Stimulated activated CD8-positive, alpha-beta memory T cell treated with anti-CD3 and anti-CD28 coated beads, Interleukin-15, amount 100 ng/mL, for 4 hours (primary cell): ENCODE results near the gene SLIT3.

ENCODE experiments used
- DNase-seq, 2 donors: peaks; one replicate each; pipeline ENCODE4 v3.0.0-alpha.2; 2020; ENCODE audit warnings: low read depth in 2 of 2

SLIT3 gene

GRCh38 chr5:168829922-168830417, 471.0 kb downstream of the SLIT3 start:
- no peak for DNase-seq

- no peak for DNase-seq
Measured at GRCh38 chr5:168829044-168829443, 471.9 kb downstream of the SLIT3 start.

DNA sequence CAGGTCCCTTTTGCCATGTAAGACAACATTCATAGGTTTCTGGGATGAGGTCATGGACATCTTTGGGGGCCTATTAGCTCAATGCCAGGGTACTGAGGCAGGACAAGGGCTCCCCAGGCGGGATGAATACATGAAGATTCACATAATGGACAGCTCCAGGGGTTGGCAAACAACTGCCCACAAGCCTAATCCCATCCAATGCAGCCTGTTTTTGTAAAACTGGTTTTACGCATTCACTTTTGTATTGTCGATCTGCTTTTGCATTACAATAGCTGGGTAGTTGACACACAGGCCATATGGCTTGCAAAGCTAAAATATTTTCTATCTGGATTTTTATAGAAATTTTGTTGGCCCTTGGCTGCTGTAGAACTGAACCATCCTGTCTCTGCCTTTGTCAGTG, 473.3 kb downstream of the SLIT3 start:
- no peak for DNase-seq

DNA sequence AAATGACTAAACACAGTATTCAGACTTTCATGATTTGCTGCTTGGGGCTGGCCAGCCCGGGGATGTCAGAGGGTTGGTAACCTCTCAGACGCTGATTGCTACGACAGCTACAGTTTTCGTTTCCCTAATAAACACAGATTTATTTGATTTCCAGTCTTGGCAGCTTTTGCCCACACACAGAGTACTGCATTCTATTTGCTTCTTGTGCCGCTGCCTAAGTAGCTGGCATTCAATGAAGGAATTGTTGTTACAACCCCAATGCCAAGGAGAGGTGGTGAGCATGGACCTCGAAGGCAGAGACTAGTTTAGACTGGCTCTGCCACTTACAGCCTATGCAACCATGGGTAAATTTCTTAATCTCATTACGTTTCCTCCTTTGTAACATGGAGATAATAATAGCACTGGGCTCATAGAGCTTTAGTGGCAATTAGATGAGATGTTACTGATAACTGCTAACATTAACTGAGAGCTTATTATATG, 474.7 kb downstream of the SLIT3 start:
- no peak for DNase-seq

GRCh38 chr5:168822745-168823281, 478.1 kb downstream of the SLIT3 start:
- DNase-seq, result no peak

DNA sequence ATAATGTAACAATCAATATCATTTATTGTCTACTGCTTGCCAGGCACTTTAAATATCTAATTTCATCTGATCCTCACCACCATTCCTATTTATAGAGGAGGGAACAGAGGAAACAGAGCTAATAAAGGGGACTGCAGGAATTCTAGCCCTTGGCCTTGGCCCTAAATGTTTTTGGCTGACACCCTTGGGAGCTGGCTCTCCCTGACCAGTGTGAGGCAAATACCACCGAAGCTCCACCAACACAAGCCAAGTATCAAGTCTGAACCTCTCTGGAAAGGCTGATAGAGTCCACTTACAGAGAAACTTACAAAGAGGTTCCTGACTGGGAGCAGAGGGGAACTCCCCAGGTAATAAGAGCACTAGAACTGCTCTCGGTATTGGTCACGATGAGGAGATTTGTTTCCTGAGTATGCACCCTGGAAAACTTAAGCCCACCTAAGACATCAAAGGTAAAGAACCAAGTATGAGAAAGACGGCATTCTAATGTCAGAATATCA, 478.6 kb downstream of the SLIT3 start:
- DNase-seq, result no peak

DNA sequence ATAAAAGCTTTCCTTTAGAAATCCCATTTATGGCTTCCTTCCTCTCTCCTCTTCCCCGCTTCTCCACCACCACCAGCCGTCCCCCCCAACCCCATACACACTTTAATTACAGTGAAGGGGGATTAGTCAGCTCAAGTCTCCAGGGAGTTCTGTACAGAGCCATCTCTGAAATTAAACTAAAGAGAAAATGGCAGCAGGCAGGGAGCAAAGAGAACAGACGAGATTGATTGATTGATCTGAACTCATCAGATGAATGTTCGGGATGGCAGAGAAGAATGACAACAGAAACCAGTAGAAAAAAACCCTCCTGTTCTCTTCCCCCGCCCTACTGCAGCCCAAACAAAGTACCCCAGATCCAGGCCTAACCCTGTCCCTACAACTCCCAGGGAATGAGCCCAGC, 480.1 kb downstream of the SLIT3 start:
- DNase-seq, result no peak

DNA sequence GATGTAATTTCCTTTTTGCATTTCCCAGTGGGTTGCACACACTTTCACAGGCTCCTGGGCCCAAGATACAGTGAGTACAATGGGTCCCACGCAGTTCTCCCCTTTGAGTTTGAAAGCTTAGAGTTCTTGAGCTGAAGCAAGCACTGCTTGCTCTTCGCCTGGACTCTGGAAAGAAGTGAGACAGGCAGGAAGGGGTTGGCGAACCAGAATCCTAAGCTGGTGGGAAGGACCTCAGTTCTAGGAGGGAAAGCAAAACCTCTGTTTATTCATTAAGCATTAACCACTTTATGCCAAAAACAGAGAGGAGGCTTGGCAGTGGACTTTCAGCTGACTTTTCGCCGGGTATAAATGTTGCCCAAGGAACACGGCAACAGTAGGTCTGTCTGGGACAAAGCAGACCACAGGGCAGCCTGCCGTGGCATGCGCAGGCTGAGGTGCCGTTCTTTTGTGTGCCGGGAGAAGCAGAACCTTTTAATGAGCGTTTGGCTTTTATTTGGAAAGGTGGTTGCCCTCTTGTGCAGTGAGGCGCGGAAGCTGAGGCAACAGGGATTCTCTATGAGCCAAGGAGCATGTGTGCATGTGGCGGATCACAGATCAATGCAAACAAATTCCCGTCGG, 481.8 kb downstream of the SLIT3 start:
- no peak for DNase-seq

- no peak for DNase-seq
Measured at GRCh38 chr5:168818558-168818957, 482.4 kb downstream of the SLIT3 start.

- no peak for DNase-seq
Measured at GRCh38 chr5:168817591-168817990, 483.3 kb downstream of the SLIT3 start.

DNA sequence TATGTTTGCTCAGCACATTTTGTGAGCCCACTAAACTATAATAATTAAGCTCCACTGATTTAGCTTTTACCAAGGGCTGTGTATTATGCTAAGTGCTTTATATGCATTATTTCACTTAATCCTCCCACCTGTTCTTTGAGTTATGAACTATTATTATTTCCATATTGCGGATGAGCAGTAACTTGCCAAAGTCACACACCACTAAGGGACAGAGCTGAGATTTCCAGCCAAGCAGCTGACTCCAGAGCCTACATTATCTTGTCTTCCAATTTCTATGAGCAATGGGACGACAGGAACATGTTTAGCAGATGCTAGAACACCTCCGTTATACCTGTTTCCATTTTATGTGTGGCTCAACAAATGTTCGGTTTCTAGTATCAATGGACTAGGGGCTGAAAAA, 484.3 kb downstream of the SLIT3 start:
- no peak for DNase-seq

GRCh38 chr5:168813184-168813968, 487.6 kb downstream of the SLIT3 start:
- no peak for DNase-seq

GRCh38 chr5:168810641-168811040, 490.3 kb downstream of the SLIT3 start:
- DNase-seq, result no peak

- DNase-seq, result no peak
Measured at GRCh38 chr5:168809218-168809617, 491.7 kb downstream of the SLIT3 start.

DNA sequence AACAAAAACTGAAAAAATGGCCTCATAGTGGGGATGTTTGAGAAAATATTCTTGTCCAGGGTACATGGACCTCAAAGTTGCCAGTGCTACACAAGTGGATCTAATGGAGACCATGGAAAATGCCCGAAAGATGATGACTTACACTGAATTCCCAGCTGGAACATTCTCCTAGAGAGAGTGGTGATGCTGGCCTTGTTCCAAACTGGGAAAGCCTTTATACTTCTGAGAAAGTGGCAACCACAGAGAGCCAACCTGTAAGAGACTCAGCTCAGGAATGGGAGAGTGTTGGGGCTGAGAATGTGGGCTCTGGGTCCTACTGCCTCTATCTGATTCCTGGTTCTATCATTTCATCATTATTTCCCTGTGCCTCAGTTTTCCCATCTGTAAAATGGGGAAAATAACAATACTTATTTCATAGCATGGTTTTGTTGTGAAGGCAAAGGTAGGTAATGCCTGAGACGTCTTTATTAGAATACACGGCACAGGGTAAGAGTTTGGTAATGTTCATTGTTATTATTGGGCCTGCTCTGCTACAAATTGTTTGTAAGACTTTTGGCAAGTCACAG, 492.8 kb downstream of the SLIT3 start:
- DNase-seq, result no peak

- DNase-seq, result no peak
Measured at GRCh38 chr5:168807287-168807686, 493.7 kb downstream of the SLIT3 start.

GRCh38 chr5:168803541-168803940, 497.4 kb downstream of the SLIT3 start:
- DNase-seq, result no peak

- DNase-seq, result no peak
Measured at GRCh38 chr5:168802337-168802736, 498.6 kb downstream of the SLIT3 start.

GRCh38 chr5:168801567-168801966, 499.4 kb downstream of the SLIT3 start:
- no peak for DNase-seq

- DNase-seq, result no peak
Measured at GRCh38 chr5:168800701-168801100, 500.2 kb downstream of the SLIT3 start.

DNA sequence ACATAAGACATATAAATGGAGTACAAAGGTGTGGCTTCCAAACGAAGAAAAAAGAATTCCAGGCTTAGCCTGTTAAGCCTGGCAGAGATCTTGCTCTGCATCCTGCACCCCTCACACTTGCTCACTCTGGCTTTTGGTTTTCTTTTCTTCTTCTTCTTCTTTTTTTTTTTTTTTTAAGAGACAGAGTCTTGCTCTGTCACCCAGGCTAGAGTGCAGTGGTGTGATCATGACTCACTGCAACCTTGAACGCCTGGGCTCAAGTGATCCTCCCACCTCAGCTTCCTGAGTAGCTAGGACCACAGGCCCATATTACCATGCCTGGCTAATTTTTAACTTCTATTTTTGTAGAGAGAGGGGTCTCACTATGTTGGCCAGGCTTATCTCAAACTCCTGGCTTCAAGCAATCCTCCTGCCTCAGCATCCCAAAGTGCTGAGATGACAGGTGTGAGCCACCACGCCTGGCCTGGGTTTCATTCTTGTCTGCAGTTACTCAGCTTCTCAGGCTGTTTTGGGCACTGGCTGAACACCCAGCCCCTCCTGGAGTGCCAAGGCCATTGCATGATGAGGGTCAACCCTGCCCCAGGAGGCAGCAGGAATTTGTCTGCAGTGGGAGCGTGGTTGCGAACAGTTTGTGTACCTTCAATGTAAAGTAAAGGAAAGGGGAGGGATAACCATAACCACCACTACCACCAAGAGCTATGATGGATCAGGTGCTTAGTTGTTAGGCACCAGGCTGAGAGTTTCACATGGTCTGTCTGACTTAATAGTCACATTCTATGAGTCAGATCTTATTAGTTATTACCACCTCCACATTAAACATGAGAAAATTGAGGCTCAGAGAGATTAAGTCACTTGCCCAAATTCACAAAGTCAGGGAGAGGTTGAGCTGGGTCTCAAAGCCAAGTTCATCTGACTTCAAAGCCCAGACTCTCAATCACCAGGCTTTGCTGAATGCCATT, 502.6 kb downstream of the SLIT3 start:
- no peak for DNase-seq
